ENCODE measurements around the gene PPP1R15B.

PPP1R15B gene

DNA sequence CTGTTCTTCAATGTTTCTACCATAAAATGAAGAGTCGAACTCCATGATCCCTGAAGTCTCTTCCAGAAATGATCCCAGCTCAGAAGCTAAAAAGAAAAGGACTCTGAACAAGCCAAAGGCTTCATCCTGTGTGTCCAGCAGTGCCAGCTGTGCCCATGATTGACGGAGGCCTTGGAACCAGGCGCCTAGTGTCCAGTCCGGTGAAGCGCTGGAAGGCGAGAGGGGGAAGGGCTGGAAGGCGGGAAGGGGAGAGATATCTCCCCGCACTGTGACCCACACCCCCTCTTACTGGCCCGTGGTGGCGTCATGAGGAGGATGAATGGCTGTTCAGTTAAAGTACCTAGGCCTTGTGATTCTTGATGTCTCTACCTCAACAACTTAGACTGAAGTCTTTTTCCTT is 41.4 kb downstream of the PPP1R15B start:
- in situ Hi-C loops (cut with HindIII; ENCODE audit: low sequenced_read_pairs) = loop anchor here (25.0 kb wide), 1 partner anchor 508 kb away; the partner anchor contains the start of gene SNRPE

DNA sequence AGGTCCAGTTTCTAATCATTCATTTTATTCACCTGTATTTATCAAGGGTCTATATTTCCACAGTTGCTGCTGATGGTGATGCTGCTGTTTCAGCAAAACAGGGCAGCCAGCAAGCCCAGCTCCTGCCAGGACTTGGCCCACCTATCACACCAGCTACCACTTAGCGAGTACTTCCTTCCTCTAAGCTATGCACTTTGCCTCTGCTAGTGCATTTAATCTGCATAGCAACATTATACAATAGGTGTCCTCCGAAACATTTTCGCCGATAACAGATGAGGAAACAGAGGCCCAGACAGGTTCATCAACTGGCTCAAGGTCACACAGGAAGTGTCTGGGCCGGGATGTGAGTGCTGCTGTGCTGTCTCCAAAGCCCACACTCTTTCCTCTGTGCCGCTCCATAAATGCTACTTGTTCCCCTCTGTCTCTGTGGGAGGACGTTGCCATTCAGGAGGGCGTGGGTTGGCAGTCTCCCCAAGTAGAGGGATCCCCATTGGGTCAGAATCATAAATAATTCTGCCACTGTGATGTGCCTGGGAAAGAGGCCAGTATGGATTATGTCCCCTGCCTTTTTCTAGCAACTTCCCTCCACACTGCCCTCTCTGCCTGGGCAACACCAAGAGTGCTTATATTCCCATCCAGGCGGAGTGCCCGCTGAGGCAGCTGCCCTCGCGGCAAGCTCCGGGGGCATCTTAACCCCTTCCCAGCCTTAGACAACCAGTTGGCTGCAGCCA is 42.5 kb downstream of the PPP1R15B start:
- in situ Hi-C loops (cut with HindIII; ENCODE audit: low sequenced_read_pairs) = loop anchor here (25.0 kb wide), 1 partner anchor 507 kb away; the partner anchor contains the start of gene SNRPE

DNA sequence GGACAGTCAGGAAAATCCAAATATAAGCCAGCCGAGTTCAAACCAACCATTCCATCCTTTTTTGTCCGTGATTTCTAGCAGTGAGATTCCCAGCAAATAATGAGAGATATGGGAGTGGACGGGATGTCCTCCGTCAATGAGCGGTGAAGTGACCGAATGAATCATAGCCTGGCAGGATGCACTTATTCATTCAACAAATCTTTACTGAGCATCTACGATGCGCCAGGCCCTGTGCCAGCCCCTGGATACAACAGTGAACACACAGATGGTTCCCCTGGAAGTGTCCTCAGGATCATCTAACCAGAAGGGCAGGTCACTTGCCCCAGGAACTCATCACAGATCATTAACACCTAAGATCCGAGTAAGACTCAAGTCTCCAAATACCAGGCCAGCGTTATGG is 43.7 kb downstream of the PPP1R15B start:
- in situ Hi-C loops (cut with HindIII; ENCODE audit: low sequenced_read_pairs) = loop anchor here (25.0 kb wide), 1 partner anchor 506 kb away; the partner anchor contains the start of gene SNRPE

DNA sequence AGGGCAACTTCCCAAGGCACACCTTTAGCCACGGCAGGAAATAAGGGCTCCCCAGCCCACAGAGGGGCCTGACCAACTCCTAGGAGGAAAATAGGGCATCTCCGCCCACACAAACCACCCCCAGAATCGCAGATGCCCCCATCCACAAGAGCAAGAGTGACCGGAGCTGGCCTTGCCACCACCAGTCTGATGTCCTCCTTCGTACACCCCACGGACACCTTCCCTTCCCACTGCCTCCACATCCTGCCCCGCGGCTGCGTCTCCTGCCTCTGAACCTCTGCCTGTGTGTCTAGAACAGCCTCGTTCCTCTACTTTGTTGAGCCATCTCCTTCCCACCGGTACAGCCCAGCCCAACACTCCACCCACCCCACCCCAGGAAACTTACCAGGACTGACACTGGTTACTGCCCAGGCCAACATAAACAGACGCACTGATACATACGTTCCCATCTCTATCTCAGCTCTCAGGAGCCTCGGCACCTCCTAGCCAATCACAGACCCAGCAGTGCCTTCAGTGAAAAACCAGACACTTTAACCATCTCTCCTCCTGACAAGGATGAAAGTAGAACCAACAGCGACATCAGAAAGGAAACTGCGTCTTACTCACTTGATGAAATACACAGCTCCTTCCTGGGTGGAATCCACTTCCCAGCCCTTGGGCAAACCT is 44.3 kb downstream of the PPP1R15B start:
- in situ Hi-C loops (cut with HindIII; ENCODE audit: low sequenced_read_pairs) = loop anchor here (25.0 kb wide), 1 partner anchor 505 kb away; the partner anchor contains the start of gene SNRPE

DNA sequence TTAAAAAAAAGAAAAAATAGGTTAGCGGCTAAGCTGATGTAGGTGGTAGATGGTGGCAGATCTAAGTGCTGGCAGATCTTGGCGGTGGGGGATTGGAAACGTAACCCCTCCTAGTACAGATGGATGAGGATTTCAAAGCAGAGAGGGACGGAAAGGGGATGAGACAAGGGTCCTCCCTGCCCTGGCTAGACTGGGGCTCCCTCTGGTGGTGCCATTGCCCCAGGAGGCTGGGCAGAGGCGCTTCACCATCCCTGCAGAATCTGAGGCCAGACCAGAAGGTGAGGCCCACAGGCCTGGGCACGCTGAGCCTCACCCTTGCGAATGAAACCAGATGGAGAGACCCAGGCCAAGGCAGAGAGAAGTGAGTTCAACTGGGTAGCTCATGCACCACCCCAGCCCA is 44.9 kb downstream of the PPP1R15B start:
- in situ Hi-C loops (cut with HindIII; ENCODE audit: low sequenced_read_pairs) = loop anchor here (25.0 kb wide), 1 partner anchor 504 kb away; the partner anchor contains the start of gene SNRPE

DNA sequence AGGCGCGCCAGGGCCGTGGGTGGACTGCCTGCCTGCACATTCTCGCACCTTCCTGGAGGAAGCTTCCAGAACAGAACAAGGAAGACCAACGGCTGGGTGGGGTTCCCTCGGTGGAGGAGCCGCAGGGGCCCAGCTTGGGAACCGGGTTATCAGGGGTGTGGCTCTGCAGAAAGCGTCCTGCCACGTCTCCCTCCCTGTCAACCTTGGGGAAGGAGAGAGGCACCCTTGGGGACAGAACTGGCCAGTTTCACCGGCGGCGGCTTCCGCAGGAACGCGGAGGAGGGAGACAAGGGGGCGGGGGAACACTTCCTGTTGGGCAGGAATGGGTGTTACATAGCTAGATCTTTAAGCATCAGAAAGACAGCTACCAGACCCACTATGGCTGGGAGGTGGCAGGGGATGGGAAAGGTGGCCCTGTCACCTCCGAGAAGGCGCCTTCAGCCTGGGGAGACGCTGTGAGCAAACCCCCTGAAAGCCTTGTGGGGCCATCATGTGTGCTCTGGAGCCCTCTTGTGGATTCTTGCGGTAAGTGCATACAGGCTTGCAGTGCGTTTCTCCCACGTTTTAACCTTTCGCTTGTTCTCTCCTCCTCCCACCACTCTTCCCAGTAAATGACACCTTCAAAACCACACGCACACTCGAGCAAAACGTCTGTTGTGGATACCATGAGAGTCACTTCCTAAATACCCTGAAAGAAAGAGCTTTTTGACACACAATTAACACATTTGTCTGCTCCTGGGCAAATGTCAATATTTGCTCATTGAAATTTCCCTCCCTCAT is 48.1 kb downstream of the PPP1R15B start:
- in situ Hi-C loops (cut with HindIII; ENCODE audit: low sequenced_read_pairs) = loop anchor here (25.0 kb wide), 1 partner anchor 501 kb away; the partner anchor contains the start of gene SNRPE

DNA sequence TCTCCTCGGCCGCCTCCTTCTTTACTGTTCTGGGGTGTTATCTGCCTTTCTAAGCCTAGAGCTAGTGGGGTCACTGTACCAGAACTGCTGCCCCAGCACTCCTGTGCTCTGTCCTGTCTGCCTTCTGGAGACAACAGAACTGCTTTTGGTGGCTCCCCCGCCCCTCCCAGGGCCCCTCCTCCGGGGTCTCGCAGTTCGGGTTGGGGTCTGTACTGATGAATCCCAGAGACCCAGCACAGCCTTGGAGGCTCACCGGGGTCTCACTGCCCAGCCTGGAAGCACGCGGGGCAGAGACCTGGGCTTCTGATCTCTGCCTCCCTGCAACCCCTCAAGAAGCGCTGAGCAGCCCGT is 48.7 kb downstream of the PPP1R15B start:
- in situ Hi-C loops (cut with HindIII; ENCODE audit: low sequenced_read_pairs) = loop anchor here (25.0 kb wide), 1 partner anchor 501 kb away; the partner anchor contains the start of gene SNRPE

DNA sequence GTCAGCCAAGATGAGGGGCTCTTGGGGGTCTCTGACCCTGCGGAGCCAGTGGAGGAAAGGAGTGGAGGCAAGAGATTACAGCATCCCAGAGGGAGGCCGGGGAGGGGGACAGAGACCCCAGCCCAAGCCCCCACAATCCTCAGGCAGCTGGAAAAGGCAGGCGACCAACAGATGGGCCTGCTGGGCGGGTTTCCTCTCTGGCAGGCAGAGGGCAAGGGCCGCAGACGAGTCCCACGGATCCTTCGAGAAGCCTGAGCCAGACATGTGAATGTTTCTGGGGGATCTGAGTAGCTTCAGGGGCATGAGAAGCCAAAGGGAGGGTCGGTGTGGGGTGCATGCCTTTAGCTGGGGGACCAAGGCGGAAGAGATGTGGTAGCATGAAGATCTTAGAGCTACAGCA is 49.8 kb downstream of the PPP1R15B start:
- in situ Hi-C loops (cut with HindIII; ENCODE audit: low sequenced_read_pairs) = loop anchor here (25.0 kb wide), 1 partner anchor 499 kb away; the partner anchor contains the start of gene SNRPE

DNA sequence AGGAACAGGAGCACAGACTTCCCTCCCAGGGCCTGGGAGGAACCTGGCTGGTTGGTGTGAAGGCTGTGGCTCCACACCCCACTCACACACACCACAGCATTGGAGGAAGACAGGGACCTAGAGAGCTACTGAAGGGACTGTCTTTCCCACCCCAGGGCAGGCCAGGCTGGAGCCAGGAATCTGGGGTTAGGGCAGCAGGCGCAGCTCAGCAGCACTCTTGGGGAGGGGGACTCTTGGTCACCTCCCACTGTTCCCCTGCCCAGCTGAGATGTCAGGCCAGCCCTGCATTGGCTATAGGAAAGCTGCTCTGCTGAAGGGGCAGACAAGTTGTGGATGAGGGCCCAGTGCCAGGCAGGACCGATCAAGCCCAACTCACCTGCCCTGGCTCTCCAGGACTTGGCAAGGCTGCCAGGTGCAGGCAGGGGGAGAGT is 50.3 kb downstream of the PPP1R15B start:
- in situ Hi-C loops (cut with HindIII; ENCODE audit: low sequenced_read_pairs) = loop anchor here (25.0 kb wide), 1 partner anchor 499 kb away; the partner anchor contains the start of gene SNRPE

DNA sequence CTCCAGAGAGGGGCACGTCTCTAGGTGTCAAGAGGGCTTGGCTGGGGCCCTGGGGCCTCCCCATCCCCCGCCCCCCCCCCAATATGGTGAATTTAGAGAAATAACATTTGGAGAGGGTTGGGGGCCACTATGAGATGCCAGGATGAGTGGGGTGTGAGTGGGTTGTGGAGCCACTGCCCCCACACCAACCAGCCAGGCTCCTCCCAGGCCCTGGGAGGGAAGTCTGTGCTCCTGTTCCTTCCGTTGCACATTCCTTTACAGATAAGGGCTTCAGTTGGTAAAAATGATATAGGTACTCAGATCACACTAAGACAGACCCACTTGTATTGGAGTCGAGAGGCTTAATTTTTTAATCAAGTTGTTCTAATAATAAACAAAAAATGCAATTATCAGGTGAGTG is 51.3 kb downstream of the PPP1R15B start:
- in situ Hi-C loops (cut with HindIII; ENCODE audit: low sequenced_read_pairs) = loop anchor here (25.0 kb wide), 1 partner anchor 498 kb away; the partner anchor contains the start of gene SNRPE

DNA sequence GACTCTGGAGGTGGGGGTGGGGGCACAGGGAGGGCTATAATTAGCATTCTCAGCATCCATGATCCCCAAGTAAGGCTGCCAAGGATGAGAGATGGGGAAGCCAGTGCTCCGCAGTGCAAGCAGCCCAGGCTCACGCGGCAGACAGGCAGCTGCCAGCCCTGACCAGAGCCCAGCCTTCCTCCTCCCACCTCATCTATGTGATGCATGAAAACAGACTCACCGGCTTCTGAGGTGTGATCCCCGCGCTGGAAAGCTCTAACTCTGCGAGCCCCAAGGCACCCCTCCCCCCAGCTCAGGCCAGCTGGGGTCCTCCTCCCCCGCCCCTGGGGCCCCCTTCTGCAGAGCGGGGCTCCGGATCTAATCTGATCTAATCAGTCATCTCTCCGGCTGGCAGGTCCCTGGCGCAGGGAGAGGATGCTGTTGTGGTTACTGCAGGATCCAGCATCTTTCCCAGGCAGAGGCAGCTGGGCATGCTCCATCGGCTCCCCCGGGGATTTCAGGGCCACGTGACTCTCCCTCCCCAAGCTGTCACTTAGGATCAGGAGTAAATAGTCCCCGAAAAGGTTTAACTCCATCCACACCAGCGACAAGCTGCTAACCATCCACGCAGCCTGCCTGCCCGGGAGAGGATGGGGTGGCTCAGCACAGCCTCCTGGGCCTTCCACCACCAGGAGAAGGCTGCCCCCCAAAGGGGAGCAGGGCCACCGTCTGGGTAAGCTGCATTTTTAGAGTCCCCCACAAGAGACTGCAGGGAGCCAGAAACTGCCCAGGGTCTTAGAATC is 52.0 kb downstream of the PPP1R15B start, which contains the start of gene PLEKHA6:
PLEKHA6 (minus strand) TSS at position 456 of the 782 bp plus-strand sequence. CDS start 86,202 bp downstream, outside the sequence.
- in situ Hi-C loops (cut with HindIII; ENCODE audit: low sequenced_read_pairs) = loop anchor here (25.0 kb wide), 1 partner anchor 497 kb away; the partner anchor contains the start of gene SNRPE

DNA sequence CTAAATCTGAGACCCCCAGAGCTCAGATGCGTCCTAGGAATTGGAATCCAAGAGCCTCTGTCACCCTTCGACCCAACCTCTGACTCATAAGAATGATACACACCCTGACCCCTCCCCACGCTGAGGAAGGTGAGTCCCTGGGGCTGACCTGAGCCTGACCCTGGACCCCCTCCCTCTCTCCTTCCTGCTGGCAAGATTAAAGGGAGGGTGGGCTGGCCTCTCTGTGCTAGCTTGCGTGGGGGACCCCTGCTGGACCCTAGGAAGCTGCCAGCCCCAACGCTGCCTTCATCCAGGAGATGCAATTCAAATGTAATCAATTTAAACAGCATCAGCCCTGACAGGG is 52.5 kb downstream of the PPP1R15B start:
- in situ Hi-C loops (cut with HindIII; ENCODE audit: low sequenced_read_pairs) = loop anchor here (25.0 kb wide), 1 partner anchor 497 kb away; the partner anchor contains the start of gene SNRPE

DNA sequence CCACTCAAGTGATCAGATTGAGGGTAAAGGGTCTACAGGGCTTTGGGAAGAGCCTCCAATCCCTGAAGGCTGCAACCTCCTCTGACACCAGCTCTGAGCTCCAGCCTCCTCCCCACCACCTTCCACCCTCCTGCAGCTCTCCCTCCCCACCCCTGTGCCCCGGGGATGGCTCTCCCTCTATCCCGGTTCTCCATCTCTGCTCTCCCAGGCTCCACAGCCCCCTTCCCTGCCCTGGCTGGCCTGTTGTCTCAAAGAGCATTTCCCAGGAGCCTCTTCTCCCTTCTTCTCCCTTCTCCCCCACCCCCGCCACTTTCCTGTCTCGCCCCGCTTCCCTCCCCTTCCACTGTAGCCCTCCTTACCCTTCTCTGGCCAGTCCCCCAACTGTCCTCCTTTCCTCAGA is 53.0 kb downstream of the PPP1R15B start:
- in situ Hi-C loops (cut with HindIII; ENCODE audit: low sequenced_read_pairs) = loop anchor here (25.0 kb wide), 1 partner anchor 496 kb away; the partner anchor contains the start of gene SNRPE

DNA sequence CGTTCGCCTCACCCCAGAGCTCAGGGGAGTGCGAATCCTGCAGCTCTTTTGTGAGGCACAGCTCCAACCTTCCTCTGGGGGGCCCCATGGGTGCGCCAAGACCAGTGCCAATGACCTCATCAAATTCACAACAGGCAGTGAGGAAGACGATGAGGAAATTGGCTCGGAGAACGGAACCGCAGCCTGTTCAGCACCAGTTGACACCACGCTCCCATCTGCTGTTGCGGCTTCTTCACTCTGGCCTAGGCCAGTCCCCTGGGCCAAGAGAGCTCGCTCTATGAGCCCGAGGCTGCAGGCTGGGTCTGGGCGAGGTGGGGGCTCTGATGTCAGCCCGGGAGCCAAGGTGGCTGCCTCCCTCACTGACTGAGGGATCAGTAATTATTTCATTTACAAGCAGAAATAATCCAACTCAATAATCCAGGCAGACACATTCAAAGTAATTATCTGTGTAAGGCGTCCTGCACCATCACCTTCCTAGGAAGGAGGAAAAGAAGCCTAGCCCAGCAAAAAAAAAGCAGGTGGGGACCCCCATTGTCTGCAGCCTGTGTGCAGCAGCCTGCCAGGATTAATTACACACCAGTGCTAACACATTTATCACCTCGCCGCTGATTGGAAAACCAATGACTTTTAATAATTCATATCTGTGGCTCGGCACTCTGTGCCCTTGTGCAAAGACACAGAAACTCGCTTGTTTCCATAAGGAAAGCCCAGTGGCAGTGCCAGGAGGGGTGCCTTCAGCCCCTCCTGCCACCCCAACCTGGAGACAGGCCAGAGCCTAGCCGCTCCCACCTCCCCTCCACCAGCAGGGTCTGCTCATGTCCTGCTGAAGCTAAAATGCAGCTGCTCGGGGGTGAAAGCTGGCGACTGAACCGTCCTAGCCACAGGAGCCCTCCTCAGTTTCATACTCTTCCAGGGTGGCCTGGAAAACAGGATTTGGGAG is 53.8 kb downstream of the PPP1R15B start:
- in situ Hi-C loops (cut with HindIII; ENCODE audit: low sequenced_read_pairs) = loop anchor here (25.0 kb wide), 1 partner anchor 496 kb away; the partner anchor contains the start of gene SNRPE

DNA sequence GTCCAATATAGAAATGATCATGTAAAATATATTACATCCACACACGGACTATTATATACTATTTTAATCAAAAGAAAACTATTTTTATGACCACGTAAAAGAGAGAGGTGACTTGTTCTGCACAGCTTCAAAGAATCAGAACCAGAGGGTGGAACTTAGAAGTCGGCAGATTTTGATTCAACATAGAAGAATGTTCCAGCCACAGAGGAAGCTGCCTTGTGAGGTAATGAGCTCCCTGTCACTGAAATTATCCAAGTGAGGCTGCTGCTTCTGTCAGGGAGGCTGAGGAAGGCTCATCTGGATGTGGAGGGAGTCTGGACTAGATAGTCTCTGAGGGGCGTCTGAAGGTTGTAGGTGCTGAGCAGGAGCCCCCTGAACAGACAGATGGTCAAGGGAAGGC is 54.6 kb downstream of the PPP1R15B start:
- in situ Hi-C loops (cut with HindIII; ENCODE audit: low sequenced_read_pairs) = loop anchor here (25.0 kb wide), 1 partner anchor 495 kb away; the partner anchor contains the start of gene SNRPE

DNA sequence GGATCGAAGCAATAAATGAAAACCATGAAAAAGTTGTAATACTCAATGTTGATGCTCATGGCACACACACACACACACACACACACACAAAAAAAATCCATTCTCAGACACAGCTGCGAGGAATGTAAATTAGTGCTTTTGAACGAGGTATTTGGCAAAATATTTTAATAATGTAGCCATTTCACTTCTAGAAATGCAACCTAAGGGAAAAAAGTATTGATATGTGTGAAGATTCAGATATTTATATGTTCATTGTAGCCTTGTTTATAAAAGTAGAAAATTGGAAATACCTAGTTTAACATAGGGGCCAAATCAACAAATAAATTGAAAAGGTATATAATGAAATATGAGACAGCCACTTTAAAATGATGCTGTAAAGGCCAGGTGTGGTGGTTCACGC is 55.7 kb downstream of the PPP1R15B start:
- in situ Hi-C loops (cut with HindIII; ENCODE audit: low sequenced_read_pairs) = loop anchor here (25.0 kb wide), 1 partner anchor 494 kb away; the partner anchor contains the start of gene SNRPE

DNA sequence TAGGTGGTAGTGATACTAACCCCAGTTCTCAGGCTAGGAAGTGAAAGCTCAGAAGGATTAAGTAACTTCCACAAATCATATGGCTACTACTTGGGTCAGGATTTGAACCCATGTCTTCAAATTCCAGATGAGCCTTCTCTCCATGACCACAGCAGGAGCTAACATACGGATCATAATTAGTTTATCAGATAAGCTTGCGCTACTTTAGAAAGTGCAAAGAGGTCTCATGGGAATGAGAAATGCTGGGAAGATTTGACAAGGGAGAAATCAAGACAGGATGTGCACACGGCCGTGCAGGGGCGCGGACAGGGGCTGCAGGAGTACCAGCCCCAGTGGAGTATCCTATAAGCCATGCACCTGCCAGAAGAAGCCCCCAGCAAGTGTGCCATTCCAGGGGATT is 57.0 kb downstream of the PPP1R15B start:
- in situ Hi-C loops (cut with HindIII; ENCODE audit: low sequenced_read_pairs) = loop anchor here (25.0 kb wide), 1 partner anchor 492 kb away; the partner anchor contains the start of gene SNRPE

Data from DLD1 (cell line).